Mucosa of gallbladder (tissue), 1 donor: Measurements from ENCODE around the gene FBXL3. TPM values are rescaled to one million over a fixed set of nuclear protein-coding genes. Genes with fewer than 3 reads are reported as not detected.

Source experiments
- total RNA-seq: library from RNA; stranded (reverse); gene quantifications from one replicate; pipeline ENCODE4 v1.2.1, GENCODE V29; 2021
- donor health status: DM: no; HTN: no; CAD: no.

Gene FBXL3
- total RNA-seq, 1 donor from 2014 or later, result 41.1 TPM

Other genes starting within 250 kb of the FBXL3 start
- 77.3 TPM for gene KCTD12, start 140.8 kb downstream of the FBXL3 start, total RNA-seq
- not detected for gene ACOD1, start 78.6 kb downstream of the FBXL3 start, total RNA-seq
- 56.9 TPM for gene CLN5, start 35.1 kb downstream of the FBXL3 start, total RNA-seq